Gastroesophageal sphincter (tissue), 3 donors: Measurements from ENCODE around the gene CFAP73.

Source experiments
- CTCF ChIP-seq, 4 experiments: fragments of 200-600 bp in 2 of 4; fragments of 450-650 bp in 2 of 4; sonication (generic) in 1 of 4; IDR thresholded peaks; one replicate each; pipeline ENCODE4 v1.5.1; 2017 to 2019; ENCODE audit warnings: antibody characterized with exemption in 4 of 4, mild to moderate bottlenecking in 2 of 4, moderate library complexity in 2 of 4
- EP300 ChIP-seq: sonication (generic); formaldehyde crosslinking; IDR thresholded peaks from one replicate; pipeline ENCODE4 v1.6.1; 2017; ENCODE audit warnings: antibody characterized with exemption, mild to moderate bottlenecking
- POLR2AphosphoS5 ChIP-seq: sonication (generic); formaldehyde crosslinking; IDR thresholded peaks from one replicate; pipeline ENCODE4 v1.6.1; 2017; ENCODE audit warnings: antibody characterized with exemption

- TF ChIP-seq CTCF (IDR thresholded peaks at IDR 0.05) (no peak), EP300 (no peak), POLR2AphosphoS5 (no peak)
Observed at GRCh38 chr12:113184098-113184899, 34.8 kb downstream of the CFAP73 start.
